Astrocyte (in vitro differentiated cells and primary cell): ENCODE measurements around the gene SPG21. TPM values are rescaled to one million over a fixed set of nuclear protein-coding genes. Genes with fewer than 3 reads are reported as not detected.

ENCODE experiments used
- DNase-seq: peaks from one replicate; pipeline ENCODE4 v3.0.0-alpha.2; 2010; ENCODE audit warnings: low read depth
- FAIRE-seq: peaks from 2 replicates; lab custom pipeline; 2011; peaks lifted over from hg19 to GRCh38; lab: Jason Lieb, UNC
- H2AFZ ChIP-seq: 2 replicates; pipeline ENCODE4 v1.6.0; 2012; ENCODE audit warnings: low read depth, low read length, inconsistent platforms
- H3K27ac ChIP-seq: 2 replicates; pipeline ENCODE4 v1.5.1; 2011; ENCODE audit warnings: low read depth, low read length, inconsistent platforms
- H3K27me3 ChIP-seq: 2 replicates; pipeline ENCODE4 v1.6.0; 2011; ENCODE audit warnings: low read length, inconsistent platforms; ENCODE audit not compliant: insufficient read depth
- H3K36me3 ChIP-seq: 2 replicates; pipeline ENCODE4 v1.5.1; 2011; ENCODE audit warnings: low read length, inconsistent platforms; ENCODE audit not compliant: insufficient read depth
- H3K4me1 ChIP-seq: 2 replicates; pipeline ENCODE4 v1.5.1; 2011; ENCODE audit warnings: low read length, inconsistent platforms; ENCODE audit not compliant: insufficient read depth
- H3K4me2 ChIP-seq: 2 replicates; pipeline ENCODE4 v1.6.0; 2012; ENCODE audit warnings: low read length, inconsistent platforms
- H3K4me3 ChIP-seq: 2 replicates; pipeline ENCODE4 v1.5.1; 2011; ENCODE audit warnings: low read depth, mild to moderate bottlenecking, low read length, inconsistent platforms; ENCODE audit not compliant: insufficient read depth
- H3K79me2 ChIP-seq: 2 replicates; pipeline ENCODE4 v1.6.0; 2012; ENCODE audit warnings: mild to moderate bottlenecking, low read length, inconsistent platforms; ENCODE audit not compliant: insufficient read depth
- H3K9ac ChIP-seq: 2 replicates; pipeline ENCODE4 v1.6.0; 2012; ENCODE audit warnings: mild to moderate bottlenecking, low read length, inconsistent platforms
- H3K9me3 ChIP-seq: 2 replicates; pipeline ENCODE4 v1.5.1; 2012; ENCODE audit warnings: low read depth, mild to moderate bottlenecking, low read length, inconsistent platforms; ENCODE audit not compliant: insufficient read depth
- H4K20me1 ChIP-seq: 2 replicates; pipeline ENCODE4 v1.6.0; 2012; ENCODE audit warnings: low read length, inconsistent platforms; ENCODE audit not compliant: insufficient read depth
- H3K27ac Mint-ChIP-seq: one replicate; pipeline ENCODE4 v1.8.0; 2021; ENCODE audit warnings: mild to moderate bottlenecking, mixed read lengths; ENCODE audit not compliant: unreplicated experiment
- H3K27me3 Mint-ChIP-seq: one replicate; pipeline ENCODE4 v1.8.0; 2021; ENCODE audit warnings: low read depth, mixed read lengths; ENCODE audit not compliant: unreplicated experiment
- H3K36me3 Mint-ChIP-seq: one replicate; pipeline ENCODE4 v1.8.0; 2021; ENCODE audit warnings: low read depth, mixed read lengths; ENCODE audit not compliant: unreplicated experiment
- H3K4me1 Mint-ChIP-seq: one replicate; pipeline ENCODE4 v1.8.0; 2021; ENCODE audit warnings: low read depth, mixed read lengths; ENCODE audit not compliant: unreplicated experiment
- H3K4me3 Mint-ChIP-seq: one replicate; pipeline ENCODE4 v1.8.0; 2021; ENCODE audit warnings: mild to moderate bottlenecking, moderate library complexity, mixed read lengths; ENCODE audit not compliant: unreplicated experiment
- H3K9me3 Mint-ChIP-seq: one replicate; pipeline ENCODE4 v1.8.0; 2021; ENCODE audit warnings: mild to moderate bottlenecking, mixed read lengths; ENCODE audit not compliant: unreplicated experiment
- CTCF ChIP-seq: IDR thresholded peaks from 2 replicates; pipeline ENCODE4 v1.5.1; 2011; ENCODE audit warnings: low read depth, mild to moderate bottlenecking, inconsistent platforms, low read length, moderate library complexity; ENCODE audit not compliant: insufficient read depth
- EZH2 ChIP-seq: IDR thresholded peaks from 2 replicates; pipeline ENCODE4 v1.6.1; 2012; ENCODE audit warnings: mild to moderate bottlenecking, low read length, inconsistent platforms; ENCODE audit not compliant: insufficient read depth
- total RNA-seq: library from RNA; stranded (reverse); gene quantifications from 2 replicates; pipeline ENCODE4 v1.2.1, GENCODE V29; 2021

SPG21 gene
- total RNA-seq, 1 donor from 2014 or later, result 60.2 TPM

GRCh38 chr15:64925335-64926330 lies 64.1 kb downstream of the SPG21 start:
- no peaks in the 10 kb centered on the region for H3K36me3 ChIP-seq
- H3K79me2 ChIP-seq, result no peaks in the 10 kb centered on the region
- H3K36me3 Mint-ChIP-seq, result no peaks in the 10 kb centered on the region

DNA sequence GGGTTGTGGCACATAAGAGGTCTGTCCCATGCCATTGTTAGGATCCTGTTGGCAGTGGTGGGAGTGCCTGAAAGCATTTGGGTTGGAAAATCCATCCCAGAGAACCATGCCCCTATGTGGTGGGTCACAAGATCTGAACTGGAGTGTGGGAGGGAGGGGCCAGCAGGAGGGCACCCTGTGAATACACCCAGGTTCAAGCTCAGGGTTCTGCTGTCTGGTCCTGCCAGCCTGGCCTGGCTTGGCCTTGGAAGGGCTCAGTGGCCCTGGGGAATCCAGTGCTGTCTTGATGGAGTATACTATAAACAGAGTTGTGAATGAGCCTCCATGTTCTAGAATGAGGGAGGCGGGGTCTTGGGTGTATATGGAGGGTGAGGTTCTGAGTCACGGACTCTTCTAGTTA lies 66.2 kb downstream of the SPG21 start:
- Histone ChIP-seq H3K4me3 (no peak overlapping the region), H3K36me3 (no peaks in the 10 kb centered on the region), H3K4me2 (no peak overlapping the region), H3K9ac (no peak overlapping the region), H3K4me1 (no peaks in the 10 kb centered on the region), H3K9me3 (no peaks in the 10 kb centered on the region), H3K27ac (no peak overlapping the region), H4K20me1 (no peaks in the 10 kb centered on the region), H3K27me3 (no peaks in the 10 kb centered on the region), H3K79me2 (no peaks in the 10 kb centered on the region), H2AFZ (no peak overlapping the region)
- DNase-seq (no peak), FAIRE-seq (no peak)
- Mint-ChIP-seq H3K4me3 (no peak overlapping the region), H3K27me3 (peaks cover 26% of the 10 kb centered on the region), H3K9me3 (no peaks in the 10 kb centered on the region), H3K4me1 (no peaks in the 10 kb centered on the region), H3K36me3 (peaks cover 5% of the 10 kb centered on the region), H3K27ac (no peak overlapping the region)
- TF ChIP-seq CTCF (no peak), EZH2 (no peak)

More at GRCh38 chr15:64925335-64926330, 64.1 kb downstream of the SPG21 start:
- TF ChIP-seq EZH2 (no peak), CTCF (no peak)
- Mint-ChIP-seq H3K9me3 (no peaks in the 10 kb centered on the region), H3K4me3 (no peak overlapping the region), H3K27ac (no peak overlapping the region), H3K4me1 (no peaks in the 10 kb centered on the region), H3K27me3 (peaks cover 16% of the 10 kb centered on the region)
- no peak for DNase-seq
- Histone ChIP-seq H3K4me1 (peaks cover 3% of the 10 kb centered on the region), H3K4me3 (no peak overlapping the region), H2AFZ (no peak overlapping the region), H3K9me3 (no peaks in the 10 kb centered on the region), H4K20me1 (no peaks in the 10 kb centered on the region), H3K9ac (no peak overlapping the region), H3K4me2 (no peak overlapping the region), H3K27me3 (no peaks in the 10 kb centered on the region), H3K27ac (no peak overlapping the region)
- no peak for FAIRE-seq

- H3K4me3 ChIP-seq, result no peak overlapping the region
- Mint-ChIP-seq H3K9me3 (no peaks in the 10 kb centered on the region), H3K36me3 (peaks cover 5% of the 10 kb centered on the region), H3K4me1 (no peaks in the 10 kb centered on the region), H3K27me3 (peaks cover 17% of the 10 kb centered on the region), H3K27ac (no peak overlapping the region), H3K4me3 (no peak overlapping the region)
- FAIRE-seq (no peak), DNase-seq (no peak)
- no peak overlapping the region for H3K9ac ChIP-seq
- no peaks in the 10 kb centered on the region for H3K4me1 ChIP-seq
- no peak overlapping the region for H3K27ac ChIP-seq
- H3K36me3 ChIP-seq, result no peaks in the 10 kb centered on the region
- no peak for TF ChIP-seq CTCF
- TF ChIP-seq EZH2, result no peak
- H3K79me2 ChIP-seq, result no peaks in the 10 kb centered on the region
- H3K4me2 ChIP-seq, result no peak overlapping the region
- no peak overlapping the region for H2AFZ ChIP-seq
- no peaks in the 10 kb centered on the region for H4K20me1 ChIP-seq
- no peaks in the 10 kb centered on the region for H3K27me3 ChIP-seq
- H3K9me3 ChIP-seq, result no peaks in the 10 kb centered on the region
Measured at GRCh38 chr15:64921711-64922110, 68.0 kb downstream of the SPG21 start.
